K562 treated with DMSO at 1 percent for 48 hours (cell line): ENCODE results near the gene SLC2A10. TPM values are rescaled to one million over a fixed set of nuclear protein-coding genes. Genes with fewer than 3 reads are reported as not detected.

Source experiments
- total RNA-seq: library from RNA; unstranded; fragments of 300-600 nt; gene quantifications from 2 replicates; pipeline ENCODE4 v1.2.3, GENCODE V29; 2022; ENCODE audit warnings: low replicate concordance; ENCODE audit errors: extremely low read depth

SLC2A10 gene
- total RNA-seq: not detected in 2 replicates

GRCh38 chr20:46709459-46710152 lies at the start of gene SLC2A10:
Gene SLC2A10, plus strand, starts transcription at chr20:46709649. Its CDS starts 88 bp downstream, at chr20:46709737.

DNA sequence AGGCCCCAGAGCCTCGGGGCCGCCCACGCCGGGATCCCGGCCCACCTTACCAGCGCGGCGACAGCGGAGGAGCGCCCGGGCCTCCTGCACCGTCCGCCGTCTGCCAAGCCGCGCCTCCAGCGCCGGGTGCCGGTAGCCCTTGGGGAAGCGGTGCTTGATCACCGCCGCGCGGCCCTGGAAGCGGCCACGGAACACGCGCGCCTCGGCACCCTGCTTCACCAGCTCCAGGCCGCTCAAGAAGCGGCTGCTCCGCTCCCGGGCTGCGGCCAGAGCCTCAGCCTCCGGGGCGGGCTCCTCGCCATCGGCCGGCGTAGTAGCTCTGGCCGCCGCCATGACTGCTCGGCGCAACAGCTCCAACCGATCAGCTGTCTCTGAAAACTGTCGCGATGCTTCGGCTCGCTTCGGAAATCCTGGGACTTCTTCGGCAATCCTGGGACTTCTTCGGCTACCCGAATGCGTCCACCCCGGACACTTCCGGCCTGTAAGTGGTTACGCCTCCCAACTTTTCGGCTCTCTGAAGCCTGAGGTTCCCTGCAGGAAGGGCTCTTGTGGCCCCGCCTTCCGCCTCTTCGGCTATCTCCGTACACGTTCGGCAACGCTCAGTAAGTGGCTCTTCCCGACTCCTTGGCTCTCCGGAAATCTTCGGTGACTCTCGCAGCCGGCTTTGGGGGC lies 20.2 kb upstream of the SLC2A10 start, which contains the start of gene TP53RK:
TP53RK (minus strand) TSS at position 363 of the 672 bp plus-strand sequence; CDS start at position 333, 30 bp downstream.

Other genes with a start within 250 kb of the SLC2A10 start
- not detected in 2 replicates for gene ZNF334, start 196.1 kb upstream of the SLC2A10 start, total RNA-seq
- gene OCSTAMP, start 159.0 kb upstream of the SLC2A10 start, total RNA-seq: not detected in 2 replicates
- not detected in 2 replicates for gene SLC13A3, start 58.2 kb upstream of the SLC2A10 start, total RNA-seq
- gene TP53RK, start 20.2 kb upstream of the SLC2A10 start, total RNA-seq: not detected in 2 replicates
- gene EYA2, start 185.2 kb downstream of the SLC2A10 start, total RNA-seq: not detected in 2 replicates